COR-L47 (cell line): ENCODE data around the gene PIH1D2.
"Not testable (repeated sequence)": the region's sequence is repeated elsewhere in the genome, so short reads cannot be mapped to it uniquely, and the experiment has no call there.

Experiments used
- DNase-seq: peaks from one replicate; lab custom pipeline; 2025; lab: John Stamatoyannopoulos, UW

Gene PIH1D2

GRCh38 chr11:112051768-112052167, 22.0 kb downstream of the PIH1D2 start:
- DNase-seq, result no peak

DNA sequence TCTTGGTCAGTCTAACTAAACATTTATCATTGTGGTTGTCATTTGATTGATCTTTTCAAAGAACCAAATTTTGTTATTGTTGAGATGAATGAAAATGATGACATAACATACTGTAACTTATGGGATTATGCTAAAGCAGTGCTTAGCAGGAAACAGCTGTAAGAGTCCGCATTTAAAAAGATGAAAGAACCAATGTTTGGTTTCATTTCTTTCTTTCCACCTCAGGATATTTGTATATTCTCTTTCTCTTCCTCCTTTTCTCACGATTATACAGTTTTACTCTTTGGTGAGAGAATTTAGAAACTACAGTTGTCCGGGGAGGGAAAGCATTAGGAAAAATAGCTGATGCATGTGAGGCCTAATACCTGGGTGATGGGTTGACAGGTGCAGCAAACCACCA, 23.1 kb downstream of the PIH1D2 start:
- DNase-seq, result no peak

GRCh38 chr11:112049777-112050176, 24.0 kb downstream of the PIH1D2 start:
- no peak for DNase-seq

- not testable (repeated sequence) for DNase-seq
Measured at GRCh38 chr11:112048256-112048655, 25.6 kb downstream of the PIH1D2 start.

- not testable (repeated sequence) for DNase-seq
Measured at GRCh38 chr11:112046647-112047046, 27.2 kb downstream of the PIH1D2 start.

DNA sequence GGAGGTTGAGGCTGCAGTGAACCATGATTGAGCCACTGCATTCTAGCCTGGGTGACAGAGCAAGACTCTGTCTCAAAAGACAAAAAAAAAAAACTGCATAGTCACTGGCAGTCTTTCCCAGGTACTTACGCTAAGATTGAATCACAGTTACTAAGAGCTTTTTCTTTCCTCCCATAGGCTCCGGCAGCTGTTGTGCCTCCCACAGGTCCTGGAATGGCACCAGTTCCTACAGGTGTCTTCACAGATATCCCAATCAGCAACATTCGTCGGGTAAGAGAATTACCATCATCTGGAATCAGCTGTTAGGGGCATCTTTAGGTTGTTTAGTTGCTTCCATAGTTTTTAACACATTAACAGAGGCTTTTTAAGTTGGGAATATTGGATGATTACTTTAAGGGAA, 28.9 kb downstream of the PIH1D2 start:
- DNase-seq, result no peak

DNA sequence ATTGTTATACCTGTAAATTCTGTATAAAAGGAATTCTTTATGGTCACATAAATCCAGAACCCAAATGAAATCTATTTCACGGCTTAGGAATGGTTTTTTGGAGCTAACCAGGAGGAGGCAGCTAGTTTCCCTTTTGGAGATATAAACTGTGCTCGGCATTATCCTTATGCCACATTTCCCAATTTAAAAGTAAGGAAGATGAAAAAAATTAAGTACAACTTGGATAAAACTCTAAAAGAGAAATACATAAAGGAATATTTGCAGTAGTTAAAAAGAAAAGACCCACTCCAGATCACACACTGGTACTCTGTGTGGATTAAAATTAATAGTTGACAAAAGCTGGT, 30.9 kb downstream of the PIH1D2 start:
- DNase-seq, result no peak

DNA sequence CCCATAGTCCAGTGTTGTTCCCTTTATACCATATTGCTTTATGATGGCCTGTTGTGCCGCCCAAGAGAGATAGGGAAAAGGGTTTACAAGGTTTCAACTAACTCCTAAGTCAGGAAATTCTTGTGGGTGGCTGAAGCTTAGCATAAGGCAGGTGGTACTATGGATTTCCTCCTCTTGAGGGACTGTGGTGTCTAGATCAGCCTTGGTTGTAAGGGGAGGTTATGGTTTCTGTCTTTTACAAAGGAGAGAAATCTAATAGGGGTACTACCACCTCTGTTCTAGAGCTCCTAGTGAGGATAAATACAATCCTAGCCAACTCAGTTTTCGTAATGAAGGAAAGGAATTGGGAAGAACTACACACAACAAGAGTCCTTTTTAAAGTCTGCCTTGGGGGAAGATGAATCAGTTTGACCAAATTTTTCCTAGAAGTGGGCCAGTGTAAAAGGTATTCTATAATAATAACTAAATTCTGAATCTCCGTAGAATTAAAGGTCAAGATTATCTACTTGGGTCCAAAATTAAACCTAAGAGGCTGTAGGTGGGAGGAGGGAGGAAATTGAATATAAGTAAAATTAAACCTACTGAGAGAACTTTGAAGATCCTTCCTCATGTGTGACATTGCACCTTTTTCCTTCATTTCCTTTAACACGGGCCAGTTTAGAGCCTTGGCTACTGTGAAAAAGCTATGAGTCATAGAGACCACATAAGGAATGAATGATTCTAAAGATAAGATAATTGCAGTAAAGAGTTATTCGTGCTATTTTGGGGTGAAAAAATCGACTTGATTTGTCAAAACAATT, 31.5 kb downstream of the PIH1D2 start:
- no peak for DNase-seq

GRCh38 chr11:112037527-112037926, 36.3 kb downstream of the PIH1D2 start:
- no peak for DNase-seq

DNA sequence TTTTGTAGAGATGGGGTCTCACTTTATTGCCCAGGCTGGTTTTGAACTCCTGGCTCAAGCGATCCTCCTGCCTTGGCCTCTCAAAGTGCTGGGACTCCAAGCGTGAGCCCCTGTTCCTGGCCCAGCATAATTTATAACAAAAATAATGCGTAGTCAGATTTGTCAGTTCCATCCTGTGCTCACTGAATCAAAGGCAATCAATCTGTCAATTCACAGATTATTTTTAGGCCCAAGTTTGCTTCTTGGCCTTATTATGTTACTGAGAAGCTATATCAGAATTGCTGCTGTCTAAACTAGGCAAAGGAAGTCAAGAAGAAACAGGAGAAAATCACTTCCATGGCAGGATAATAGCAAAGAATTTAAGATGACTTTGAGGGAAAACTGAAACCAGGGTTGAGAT, 39.9 kb downstream of the PIH1D2 start:
- no peak for DNase-seq

GRCh38 chr11:112029460-112029859, 44.4 kb downstream of the PIH1D2 start:
- no peak for DNase-seq

DNA sequence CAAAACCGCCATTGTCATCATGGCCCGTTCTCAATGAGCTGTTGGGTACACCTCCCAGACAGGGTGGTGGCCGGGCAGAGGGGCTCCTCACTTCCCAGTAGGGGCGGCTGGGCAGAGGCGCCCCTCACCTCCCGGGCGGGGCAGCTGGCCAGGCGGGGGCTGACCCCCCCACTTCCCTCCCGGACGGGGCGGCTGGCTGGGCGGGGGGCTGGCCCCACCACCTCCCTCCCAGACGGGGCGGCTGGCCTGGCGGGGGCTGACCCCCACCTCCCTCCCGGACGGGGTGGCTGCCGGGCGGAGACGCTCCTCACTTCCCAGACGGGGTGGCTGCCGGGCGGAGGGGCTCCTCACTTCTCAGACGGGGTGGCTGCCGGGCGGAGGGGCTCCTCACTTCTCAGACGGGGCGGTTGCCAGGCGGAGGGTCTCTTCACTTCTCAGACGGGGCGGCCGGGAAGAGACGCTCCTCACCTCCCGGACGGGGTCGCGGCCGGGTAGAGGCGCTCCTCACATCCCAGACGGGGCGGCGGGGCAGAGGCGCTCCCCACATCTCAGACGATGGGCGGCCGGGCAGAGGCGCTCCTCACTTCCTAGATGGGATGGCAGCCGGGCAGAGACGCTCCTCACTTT, 46.9 kb downstream of the PIH1D2 start:
- not testable (repeated sequence) for DNase-seq

DNA sequence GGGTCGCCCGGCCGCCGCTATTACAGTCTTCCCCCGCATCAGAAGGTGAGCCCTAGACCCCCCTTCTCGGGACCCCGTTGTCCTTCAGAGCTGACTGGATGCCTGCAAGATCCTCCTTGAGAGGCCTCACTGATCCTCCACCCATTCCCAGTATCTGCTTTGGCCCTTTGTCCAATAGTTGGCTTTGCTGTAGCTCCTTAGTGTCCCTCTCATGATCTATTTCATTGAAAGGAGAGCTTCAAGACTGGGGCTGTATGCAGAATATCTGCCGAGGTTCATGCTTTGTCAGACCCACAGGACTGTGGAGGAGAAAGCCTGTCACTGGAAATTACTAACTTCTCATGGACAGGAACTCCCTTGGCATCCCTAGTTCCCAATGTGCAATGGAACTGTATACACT, 48.1 kb downstream of the PIH1D2 start:
- peak; percentile 13 for DNase-seq

DNA sequence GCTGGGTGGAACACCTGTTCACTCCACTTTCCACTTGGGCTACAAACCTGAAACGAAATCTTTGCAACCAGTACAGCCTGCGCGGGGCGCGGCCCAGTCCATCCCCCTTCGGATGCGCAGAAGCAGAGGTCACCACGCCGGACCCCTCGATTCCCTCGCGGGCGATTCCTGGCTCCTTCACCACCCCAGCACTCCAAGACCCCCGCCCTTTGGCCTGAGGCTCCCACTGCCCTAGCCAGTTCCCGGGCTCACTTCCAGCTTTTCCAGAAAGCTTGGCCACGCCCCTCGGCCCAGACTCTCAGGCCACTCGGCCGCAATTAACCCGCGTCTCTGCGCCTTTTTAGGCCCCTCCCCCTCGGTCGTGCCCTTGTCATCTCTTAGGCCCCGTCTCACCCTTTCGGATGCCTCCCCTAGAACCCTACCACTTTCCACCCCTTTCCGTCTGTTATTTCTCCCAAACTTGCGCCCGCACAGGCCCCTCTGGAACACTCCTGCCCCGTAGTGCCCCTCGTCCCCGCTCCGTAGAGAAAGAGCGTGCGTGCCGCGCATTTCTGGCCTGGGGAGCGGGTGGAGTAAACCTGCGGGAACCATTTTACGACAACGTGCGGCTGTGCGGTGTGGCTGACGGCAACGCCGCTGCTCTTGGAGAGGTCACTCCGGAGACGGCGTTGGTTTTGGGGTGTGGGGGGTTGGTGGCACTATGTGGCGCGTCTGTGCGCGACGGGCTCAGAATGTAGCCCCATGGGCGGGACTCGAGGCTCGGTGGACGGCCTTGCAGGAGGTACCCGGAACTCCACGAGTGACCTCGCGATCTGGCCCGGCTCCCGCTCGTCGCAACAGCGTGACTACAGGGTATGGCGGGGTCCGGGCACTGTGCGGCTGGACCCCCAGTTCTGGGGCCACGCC, 48.8 kb downstream of the PIH1D2 start, which contains the start of gene DLAT:
Gene DLAT (plus strand): TSS at position 636 of the 906 bp plus-strand sequence. CDS start 65 bp downstream, at position 701.
- DNase-seq, result peak; percentile 93

DNA sequence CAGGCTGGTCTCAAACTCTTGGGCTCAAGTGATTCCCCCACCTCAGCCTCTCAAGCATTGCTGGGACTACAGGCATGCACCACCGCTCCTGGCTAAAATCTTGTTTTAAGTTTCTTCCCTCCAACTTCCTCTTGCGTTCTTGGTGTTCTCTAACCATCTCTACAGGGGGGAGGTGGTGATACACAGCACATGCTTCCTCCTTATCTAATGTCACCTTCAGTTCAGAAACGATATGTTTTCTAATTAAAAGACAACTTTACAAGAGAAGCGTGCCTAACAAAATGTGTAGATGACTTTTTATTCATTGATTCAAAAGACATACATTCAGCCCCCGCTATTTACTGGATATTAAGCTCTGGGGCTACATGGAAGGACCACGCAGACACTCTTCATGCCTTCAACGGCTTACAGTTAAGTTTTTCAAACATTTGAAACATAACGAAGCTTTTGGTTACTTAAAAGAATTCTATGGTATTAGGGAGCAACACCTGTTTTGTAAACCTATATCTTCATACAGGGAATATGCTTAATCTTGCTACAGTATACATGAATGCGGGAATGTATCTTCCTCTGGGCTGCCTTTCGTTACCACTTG, 49.5 kb downstream of the PIH1D2 start:
- no peak for DNase-seq

DNA sequence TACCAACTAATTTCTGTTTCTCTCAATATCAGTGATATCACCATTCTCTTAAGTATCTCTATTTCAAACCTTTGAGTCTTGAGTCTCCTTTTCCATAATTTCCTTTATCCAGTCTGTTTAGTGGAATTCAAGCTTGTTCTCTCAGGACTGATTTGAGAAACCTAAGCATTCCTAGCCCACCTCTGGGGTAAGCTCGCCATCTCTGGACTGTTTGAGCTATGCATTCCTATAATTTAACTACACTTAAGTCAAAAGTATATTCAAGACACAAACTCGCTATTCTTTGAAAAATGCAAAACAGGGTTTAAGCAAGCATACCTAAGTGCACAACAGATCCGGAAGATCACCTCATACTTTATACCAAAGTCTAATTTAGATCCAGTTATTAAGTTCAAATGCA, 50.7 kb downstream of the PIH1D2 start:
- peak; percentile 4 for DNase-seq

DNA sequence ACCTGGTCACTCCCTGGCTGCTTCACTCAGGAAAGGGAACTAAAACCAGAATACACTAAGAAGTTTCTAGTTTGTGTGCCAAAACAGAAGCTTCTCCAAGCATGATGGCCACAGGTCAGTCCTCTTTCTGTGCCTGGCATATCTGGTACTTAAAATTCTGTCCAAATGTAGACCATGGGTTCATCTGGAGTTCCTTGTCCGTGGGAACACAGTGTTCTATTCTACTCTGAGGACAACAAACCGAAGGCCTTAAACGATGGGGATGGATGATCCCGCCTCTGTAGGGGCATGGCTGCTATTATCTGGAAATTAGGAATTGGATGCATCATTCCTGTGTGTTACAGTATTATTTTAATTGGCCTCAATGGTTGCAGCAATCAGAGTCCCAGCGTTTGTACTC, 54.8 kb downstream of the PIH1D2 start:
- no peak for DNase-seq
